Activated T-cell treated with anti-CD3 and anti-CD28 coated beads, Interleukin-2, amount 50 U/mL, for 4 hours (primary cell): ENCODE data around the gene SMIM35. TPM values are rescaled to one million over a fixed set of nuclear protein-coding genes. Genes with fewer than 3 reads are reported as not detected.
A peak's percentile ranks its signal among the peaks of the same experiment; 100 is the strongest.

Source experiments
- ATAC-seq, 2 donors: fragments of 200-7000 bp; cut with Tn5 transposase; one replicate each; pipeline ENCODE4 v1.10.0; 2021
- DNase-seq: peaks from one replicate; pipeline ENCODE4 v3.0.0-alpha.2; 2020
- H3K27me3 Mint-ChIP-seq: one replicate; pipeline ENCODE4 v1.8.0; 2021; ENCODE audit warnings: low read depth, mixed read lengths
- H3K36me3 Mint-ChIP-seq: one replicate; pipeline ENCODE4 v1.8.0; 2022; ENCODE audit warnings: mixed read lengths; ENCODE audit not compliant: insufficient read depth
- H3K4me1 Mint-ChIP-seq: one replicate; pipeline ENCODE4 v1.8.0; 2021; ENCODE audit warnings: low read depth, mixed read lengths
- H3K4me3 Mint-ChIP-seq: one replicate; pipeline ENCODE4 v1.8.0; 2021; ENCODE audit warnings: mild to moderate bottlenecking, moderate library complexity, mixed read lengths
- H3K9me3 Mint-ChIP-seq: one replicate; pipeline ENCODE4 v1.8.0; 2021; ENCODE audit warnings: mixed read lengths
- total RNA-seq, 3 donors: library from RNA; stranded (reverse); gene quantifications; one replicate each; pipeline ENCODE4 v1.2.1, GENCODE V29; 2021

The SMIM35 gene
- total RNA-seq, 3 donors from 2014 or later = not detected

DNA sequence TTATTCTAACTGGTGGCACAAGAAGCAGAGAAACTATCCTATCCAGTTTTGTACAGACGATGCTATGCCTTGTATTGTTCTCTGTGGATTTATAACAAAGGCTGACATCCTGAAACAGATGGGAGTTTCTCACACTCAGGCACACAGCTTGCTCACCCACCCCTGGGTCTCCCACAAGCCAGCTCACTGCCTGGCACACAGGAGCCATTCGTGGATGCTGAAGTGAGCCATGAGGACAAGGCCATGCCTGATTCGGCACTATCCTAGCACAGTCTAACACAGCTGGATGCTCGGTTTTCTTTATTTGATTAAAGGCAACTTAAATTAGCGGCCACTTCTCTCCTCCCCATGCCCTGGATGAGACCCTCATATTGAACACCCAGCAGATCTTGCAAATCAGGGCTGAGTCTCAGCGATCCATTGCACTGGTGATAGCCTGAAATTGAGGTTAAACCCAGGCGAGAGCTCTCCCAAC, 35.6 kb downstream of the SMIM35 start:
- DNase-seq (no peak), ATAC-seq (no peak)
- H3K27me3 Mint-ChIP-seq = no peaks in the 10 kb centered on the region
- H3K4me1 Mint-ChIP-seq = peaks cover 67% of the 10 kb centered on the region
- H3K36me3 Mint-ChIP-seq = no peaks in the 10 kb centered on the region
- no peaks in the 10 kb centered on the region for H3K9me3 Mint-ChIP-seq
- H3K4me3 Mint-ChIP-seq = peak overlapping the region; percentile 14

GRCh38 chr11:118050208-118050891, 36.4 kb downstream of the SMIM35 start:
- Mint-ChIP-seq H3K4me1 (peaks cover 75% of the 10 kb centered on the region), H3K4me3 (no peak overlapping the region)

DNA sequence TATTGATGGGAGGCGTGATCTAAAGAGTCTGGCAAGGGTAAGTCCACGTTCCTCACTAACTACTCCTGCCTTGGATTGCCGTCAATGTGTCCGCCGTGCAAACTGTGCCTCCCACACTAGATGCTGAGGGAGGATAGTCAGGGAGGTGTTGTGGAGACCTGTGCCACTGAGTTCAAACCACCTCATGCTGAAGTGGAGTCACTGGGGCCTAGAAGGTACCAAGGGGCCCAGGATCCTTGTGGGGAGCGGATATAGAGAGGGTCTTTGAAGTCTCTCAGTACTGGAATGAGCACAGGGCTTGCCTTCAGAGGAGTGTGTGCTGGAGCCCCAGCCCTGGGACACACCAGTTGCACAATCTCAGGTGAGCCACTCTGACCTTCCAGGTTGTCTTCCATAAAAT, 37.0 kb downstream of the SMIM35 start:
- H3K36me3 Mint-ChIP-seq = no peaks in the 10 kb centered on the region
- DNase-seq = no peak
- no peak for ATAC-seq
- no peaks in the 10 kb centered on the region for H3K27me3 Mint-ChIP-seq
- no peaks in the 10 kb centered on the region for H3K9me3 Mint-ChIP-seq
- no peak overlapping the region for H3K4me3 Mint-ChIP-seq
- peaks cover 81% of the 10 kb centered on the region for H3K4me1 Mint-ChIP-seq

More at GRCh38 chr11:118050208-118050891, 36.4 kb downstream of the SMIM35 start:
- Mint-ChIP-seq H3K9me3 (no peaks in the 10 kb centered on the region), H3K36me3 (no peaks in the 10 kb centered on the region), H3K27me3 (no peaks in the 10 kb centered on the region)
- no peak for ATAC-seq
- DNase-seq = no peak

DNA sequence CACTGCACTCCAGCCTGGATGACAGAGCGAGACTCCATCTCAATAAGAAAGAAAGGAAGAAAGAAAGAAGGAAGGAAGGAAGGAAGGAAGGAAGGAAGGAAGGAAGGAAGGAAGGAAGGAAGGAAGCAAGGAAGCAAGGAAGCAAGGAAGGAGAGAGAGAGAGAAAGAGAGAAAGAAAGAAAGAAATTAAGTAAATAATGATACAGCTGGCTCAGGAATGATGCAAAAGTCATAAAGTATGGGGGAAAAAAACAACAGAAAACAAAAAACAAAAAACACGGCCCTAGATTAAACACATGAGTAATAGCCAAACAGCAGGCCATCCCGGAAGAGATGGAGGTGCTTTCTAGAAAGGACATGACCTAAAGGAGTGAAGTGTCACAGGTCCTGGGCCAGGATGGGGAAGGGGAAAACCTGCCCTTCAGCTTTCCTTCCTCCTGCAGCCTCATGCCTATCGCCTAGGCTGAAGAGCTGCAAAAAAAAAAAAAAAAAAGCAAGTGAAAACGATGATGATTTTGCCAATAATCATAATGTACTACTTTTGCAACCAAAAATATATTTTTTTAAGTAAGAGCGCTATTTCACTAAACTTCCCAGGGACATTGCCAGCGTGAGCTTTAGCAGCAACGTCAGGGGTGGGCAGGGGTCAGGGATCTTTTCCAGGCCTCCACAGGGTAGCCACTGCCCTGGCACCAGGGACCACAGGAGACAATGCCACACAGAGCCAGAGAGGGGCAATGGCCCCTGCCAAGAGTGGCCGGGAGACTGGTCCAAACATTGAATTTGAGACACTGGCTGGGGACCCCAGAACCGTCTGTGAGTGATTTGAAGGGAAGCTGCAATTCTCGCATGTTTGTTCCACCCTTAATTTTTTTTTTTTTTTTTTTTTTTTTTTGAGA, 38.0 kb downstream of the SMIM35 start:
- Mint-ChIP-seq H3K27me3 (no peaks in the 10 kb centered on the region), H3K4me3 (no peak overlapping the region), H3K36me3 (no peaks in the 10 kb centered on the region), H3K9me3 (no peaks in the 10 kb centered on the region), H3K4me1 (peaks cover 89% of the 10 kb centered on the region)
- ATAC-seq (no peak), DNase-seq (no peak)

DNA sequence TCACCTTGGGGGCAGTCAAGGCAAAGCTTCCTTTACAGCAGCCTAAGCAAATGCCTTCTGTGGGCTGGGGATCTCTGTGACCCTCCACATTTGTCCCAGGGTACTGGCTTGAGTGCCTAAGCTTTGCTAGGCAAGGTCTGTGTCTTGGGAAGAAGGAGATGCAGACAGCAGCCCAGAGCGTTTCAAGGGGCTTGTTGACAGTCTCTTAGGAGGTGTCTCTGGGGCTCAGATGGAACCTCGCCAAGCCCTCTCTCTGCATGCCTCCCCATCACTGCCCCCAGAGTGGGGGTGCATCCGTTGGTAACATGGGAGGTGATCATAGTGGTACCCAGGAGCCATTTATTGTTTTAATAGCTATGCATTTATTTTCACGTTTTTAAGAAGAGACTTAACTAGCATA, 39.0 kb downstream of the SMIM35 start:
- no peaks in the 10 kb centered on the region for H3K27me3 Mint-ChIP-seq
- no peaks in the 10 kb centered on the region for H3K36me3 Mint-ChIP-seq
- DNase-seq = no peak
- H3K4me1 Mint-ChIP-seq = peaks cover 92% of the 10 kb centered on the region
- no peak overlapping the region for H3K4me3 Mint-ChIP-seq
- no peak for ATAC-seq
- H3K9me3 Mint-ChIP-seq = no peaks in the 10 kb centered on the region

DNA sequence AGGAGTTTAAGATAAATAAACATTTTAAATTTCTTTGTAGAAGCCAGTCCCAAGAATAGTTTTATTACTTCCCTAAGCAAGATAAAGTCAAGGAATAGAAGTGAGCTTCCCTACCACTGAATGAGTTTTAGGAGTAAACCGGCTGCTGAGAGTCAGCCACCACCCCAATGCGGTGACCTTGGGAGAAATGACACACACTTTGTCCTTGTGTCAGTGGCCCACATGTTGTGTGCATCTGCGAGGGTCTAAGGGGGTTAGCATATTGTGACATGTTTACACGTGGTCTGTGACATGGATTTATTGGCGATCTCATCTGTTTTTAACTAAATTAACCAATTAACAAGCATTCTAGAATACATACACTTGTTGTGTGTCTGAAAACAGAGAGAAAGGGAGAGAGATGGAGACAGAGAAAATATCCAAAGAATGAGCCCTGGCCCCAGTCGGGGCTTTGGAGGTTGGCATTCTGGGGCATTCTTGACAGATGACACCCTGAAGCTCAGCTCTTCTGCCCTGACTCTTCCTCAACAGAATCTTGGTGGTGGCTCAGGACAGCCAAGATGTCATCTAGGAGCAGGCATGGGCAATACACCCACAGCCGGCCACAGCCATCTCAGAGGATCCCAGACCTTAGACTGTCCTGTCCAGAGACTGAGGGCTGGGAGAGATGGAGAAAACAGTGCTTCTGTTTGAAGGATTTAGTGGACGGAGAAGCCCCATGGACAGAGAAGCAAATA, 39.6 kb downstream of the SMIM35 start:
- Mint-ChIP-seq H3K27me3 (no peaks in the 10 kb centered on the region), H3K36me3 (no peaks in the 10 kb centered on the region), H3K9me3 (no peaks in the 10 kb centered on the region), H3K4me1 (peaks cover 92% of the 10 kb centered on the region), H3K4me3 (no peak overlapping the region)
- ATAC-seq (peak; percentile 16), DNase-seq (no peak)

DNA sequence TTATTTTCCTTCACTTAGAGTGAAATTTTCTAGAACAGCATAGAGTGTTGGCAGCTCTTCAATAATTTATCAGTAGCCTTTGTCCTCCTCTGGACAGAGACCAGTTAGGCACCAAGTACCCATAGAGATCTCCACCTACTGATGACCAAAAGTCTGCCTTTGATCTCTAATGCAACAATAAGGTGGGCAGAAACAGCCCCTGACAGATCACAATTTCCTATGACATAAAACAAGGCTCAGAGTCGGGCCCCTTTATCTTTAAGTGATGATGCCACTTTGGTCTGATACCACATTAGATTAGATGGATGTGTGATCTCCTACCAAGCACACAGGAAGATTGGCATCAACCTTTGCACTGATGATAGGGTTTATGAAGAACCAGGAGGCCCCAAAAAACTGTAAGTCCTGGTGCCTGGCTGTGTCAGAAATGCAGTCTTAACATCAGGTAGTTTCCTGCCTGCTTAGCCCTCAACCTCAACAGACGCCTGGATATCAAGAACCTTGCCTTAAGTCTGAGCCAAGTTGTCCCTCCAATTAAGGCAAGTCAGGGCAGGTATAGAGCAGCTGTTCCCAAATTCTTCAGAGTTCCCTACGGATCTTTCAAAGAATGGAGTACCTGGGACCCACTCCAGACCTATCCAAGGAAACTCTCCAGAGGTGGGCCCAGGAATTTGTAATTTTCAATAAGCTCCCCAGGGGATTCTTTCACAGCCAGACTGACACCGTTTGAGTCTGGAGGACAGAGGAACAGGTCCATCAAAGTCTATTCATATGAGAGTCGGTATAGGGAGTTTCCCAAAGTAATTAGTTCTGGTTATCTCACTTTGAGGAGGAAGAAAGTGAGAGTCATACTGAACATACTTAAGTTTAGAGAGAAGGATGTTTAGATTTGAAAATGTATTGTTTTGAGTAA, 40.5 kb downstream of the SMIM35 start:
- Mint-ChIP-seq H3K27me3 (no peaks in the 10 kb centered on the region), H3K36me3 (no peaks in the 10 kb centered on the region), H3K4me1 (peaks cover 91% of the 10 kb centered on the region), H3K4me3 (peak overlapping the region; percentile 19), H3K9me3 (no peaks in the 10 kb centered on the region)
- DNase-seq (peak; percentile 18), ATAC-seq (peak; percentile 71 to 81)

DNA sequence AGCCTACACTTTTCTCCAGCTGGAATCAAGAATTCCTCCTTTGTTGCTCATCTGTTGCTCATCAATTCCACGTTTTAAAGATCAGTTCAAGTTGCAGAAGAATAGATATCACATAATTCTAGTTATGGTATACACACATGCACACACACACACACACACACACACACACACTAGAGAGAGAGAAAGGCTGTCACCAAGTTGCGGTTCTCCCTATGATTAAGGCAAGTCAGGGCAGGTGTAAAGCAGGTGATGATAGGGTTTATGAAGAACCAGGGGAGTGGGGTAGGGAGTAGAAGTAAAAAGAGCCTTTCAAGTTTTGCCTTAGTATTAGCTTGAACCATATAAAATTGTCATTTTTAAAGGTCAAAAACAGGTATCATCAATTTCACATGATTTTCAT, 41.6 kb downstream of the SMIM35 start:
- H3K4me1 Mint-ChIP-seq = peaks cover 84% of the 10 kb centered on the region
- H3K4me3 Mint-ChIP-seq = no peak overlapping the region
- no peaks in the 10 kb centered on the region for H3K27me3 Mint-ChIP-seq
- no peaks in the 10 kb centered on the region for H3K9me3 Mint-ChIP-seq
- no peaks in the 10 kb centered on the region for H3K36me3 Mint-ChIP-seq
- no peak for ATAC-seq
- DNase-seq = no peak

DNA sequence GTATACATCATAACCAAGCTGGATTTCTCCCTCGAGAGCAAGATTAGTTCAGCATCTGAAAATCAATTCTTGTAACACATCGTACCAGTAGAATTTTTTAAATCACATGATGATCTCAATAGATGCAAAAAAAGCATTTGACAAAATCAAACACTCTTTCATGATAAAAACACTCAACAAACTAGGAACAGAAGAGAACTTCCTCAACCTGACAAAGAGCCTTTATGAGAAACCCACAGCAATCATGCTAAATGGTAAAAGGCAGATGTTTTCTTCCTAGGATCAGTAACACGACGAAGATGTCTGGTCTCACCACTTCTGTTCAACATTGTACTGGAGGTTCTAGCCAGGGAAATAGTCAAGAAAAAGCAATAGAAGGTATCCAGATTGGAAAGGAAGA, 44.0 kb downstream of the SMIM35 start:
- no peak for ATAC-seq
- Mint-ChIP-seq H3K27me3 (no peaks in the 10 kb centered on the region), H3K9me3 (no peaks in the 10 kb centered on the region), H3K36me3 (no peaks in the 10 kb centered on the region), H3K4me1 (peaks cover 72% of the 10 kb centered on the region), H3K4me3 (no peak overlapping the region)
- DNase-seq = no peak

DNA sequence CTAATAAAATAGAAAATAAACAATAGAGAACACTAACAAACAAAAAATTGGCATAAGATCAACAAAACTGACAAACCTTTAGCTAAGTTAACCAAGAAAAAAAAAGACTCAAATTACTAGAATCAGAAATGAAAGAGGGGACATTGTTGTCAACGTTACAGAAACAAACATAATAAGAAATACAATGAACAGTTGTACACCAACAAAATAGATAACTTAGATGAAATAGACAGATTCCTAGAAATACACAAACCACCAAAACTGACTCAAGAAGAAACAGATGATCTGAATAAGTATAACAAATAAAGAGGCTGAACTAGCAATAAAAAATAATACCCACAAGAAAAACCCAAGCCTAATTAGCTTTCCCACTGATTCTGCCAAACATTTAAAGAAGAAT, 44.6 kb downstream of the SMIM35 start:
- DNase-seq (no peak), ATAC-seq (no peak)
- H3K36me3 Mint-ChIP-seq = no peaks in the 10 kb centered on the region
- no peak overlapping the region for H3K4me3 Mint-ChIP-seq
- H3K9me3 Mint-ChIP-seq = no peaks in the 10 kb centered on the region
- peaks cover 65% of the 10 kb centered on the region for H3K4me1 Mint-ChIP-seq
- no peaks in the 10 kb centered on the region for H3K27me3 Mint-ChIP-seq

DNA sequence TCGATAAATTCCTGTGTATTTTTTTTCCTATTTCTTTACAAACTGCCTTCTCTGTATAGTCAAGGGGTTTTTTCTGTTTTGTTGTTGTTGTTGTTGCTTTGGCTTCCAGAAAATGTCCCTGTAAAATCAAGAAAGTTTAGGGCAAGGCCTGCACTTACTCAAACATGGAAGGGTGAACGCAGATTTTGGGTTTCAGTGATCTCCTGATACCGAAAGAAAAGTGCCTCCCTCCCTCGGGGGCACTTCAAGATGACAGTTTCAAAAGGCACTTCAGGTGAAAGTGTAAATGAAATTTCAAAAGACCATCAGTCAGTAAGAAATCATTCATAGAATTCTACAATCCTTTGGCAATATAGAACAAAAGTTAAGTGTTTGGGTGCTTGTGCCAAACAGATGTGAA, 53.3 kb downstream of the SMIM35 start:
- no peak overlapping the region for H3K4me3 Mint-ChIP-seq
- H3K27me3 Mint-ChIP-seq = no peaks in the 10 kb centered on the region
- DNase-seq (no peak), ATAC-seq (no peak)
- no peaks in the 10 kb centered on the region for H3K9me3 Mint-ChIP-seq
- peaks cover 21% of the 10 kb centered on the region for H3K4me1 Mint-ChIP-seq
- H3K36me3 Mint-ChIP-seq = no peaks in the 10 kb centered on the region

DNA sequence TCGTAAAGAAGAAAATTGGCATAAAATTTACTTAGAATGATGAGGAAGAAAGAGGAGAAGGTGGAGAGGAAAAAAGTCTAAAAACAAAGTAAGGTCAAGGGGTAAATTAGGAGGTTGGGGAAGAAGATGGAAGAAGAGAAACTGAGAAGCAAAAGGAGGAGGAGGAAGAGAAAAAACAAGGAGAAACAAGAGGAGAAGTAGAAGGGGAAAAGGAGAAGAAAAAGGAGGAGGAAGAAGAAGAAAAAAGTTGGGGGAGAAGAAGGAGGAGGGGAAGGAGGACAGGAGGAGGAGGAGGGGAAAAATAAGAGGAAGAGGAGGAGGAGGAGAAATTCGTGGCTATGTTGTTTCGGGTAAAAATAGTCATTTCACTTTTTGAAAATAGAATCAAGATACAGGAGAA, 58.1 kb downstream of the SMIM35 start:
- DNase-seq (no peak), ATAC-seq (no peak)
- H3K36me3 Mint-ChIP-seq = no peaks in the 10 kb centered on the region
- peaks cover 19% of the 10 kb centered on the region for H3K4me1 Mint-ChIP-seq
- H3K27me3 Mint-ChIP-seq = no peaks in the 10 kb centered on the region
- no peaks in the 10 kb centered on the region for H3K9me3 Mint-ChIP-seq
- H3K4me3 Mint-ChIP-seq = no peak overlapping the region

DNA sequence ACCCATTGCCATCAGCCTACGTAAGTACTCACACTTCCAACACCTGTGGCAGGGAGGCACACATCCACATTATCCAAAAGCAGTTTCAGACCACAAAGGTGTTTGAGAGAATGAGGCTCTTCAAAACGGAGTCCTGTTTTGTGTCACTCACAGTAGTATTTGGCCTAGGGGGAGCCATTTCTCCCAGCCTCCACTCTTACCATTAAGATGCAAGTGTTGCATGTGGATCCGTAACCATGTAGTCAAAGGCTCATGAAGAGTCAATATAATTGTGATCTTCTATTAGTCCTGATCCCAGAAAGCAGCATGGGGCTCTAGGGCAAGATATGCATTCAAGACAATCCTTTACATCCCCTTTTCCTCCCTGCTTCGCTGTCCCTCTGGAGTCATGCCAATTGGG, 59.1 kb downstream of the SMIM35 start:
- peaks cover 14% of the 10 kb centered on the region for H3K4me1 Mint-ChIP-seq
- H3K9me3 Mint-ChIP-seq = no peaks in the 10 kb centered on the region
- no peaks in the 10 kb centered on the region for H3K36me3 Mint-ChIP-seq
- ATAC-seq (no peak), DNase-seq (no peak)
- no peaks in the 10 kb centered on the region for H3K27me3 Mint-ChIP-seq
- no peak overlapping the region for H3K4me3 Mint-ChIP-seq
